Measurements from ENCODE around the gene IQGAP1. TPM values are rescaled to one million over a fixed set of nuclear protein-coding genes. Genes with fewer than 3 reads are reported as not detected.

The IQGAP1 gene
- total and polyA plus RNA-seq, 9 of the 15 experiments (the other 6 are each of a cell fraction or from before 2014, with no cell fraction given): 37.6 to 143 (median 77.7) TPM

- peaks cover 0 to 8% of the 10 kb centered on the region in 2 experiments; a peak in 3 of 5 replicates for H3K4me1 ChIP-seq (replicated peaks in 1 of 2; ENCODE audit: control insufficient read depth in 2 of 2, insufficient read depth in 2 of 2, low read length in 2 of 2)
- DNase-seq (ENCODE audit: extremely low read depth in 1 of 4, low spot score in 3 of 4) (no peak), FAIRE-seq (no peak), ATAC-seq (no peak)
- WGBS (ENCODE audit: insufficient coverage, low coverage, missing lambda C conversion rate): 73% methylated on average over 4 of the region's 4 CpGs
- BruUV-seq (replicated peaks): no TSS peak
- H3K36me3 ChIP-seq (ENCODE audit: control insufficient read depth, insufficient read depth, low read length): no peaks in the 10 kb centered on the region
- no peak overlapping the region for H3K4me2 ChIP-seq (ENCODE audit: insufficient read depth, low read length)
- in situ Hi-C loops (cut with MboI): no loop called here
- POLR2A ChIA-PET: interaction anchor here (0.5 to 2.6 kb wide), 5 partner anchors 11 to 397 kb away, joined by 3 to 15 read pairs (median 3); no protein-coding TSS in a partner anchor
- no peak overlapping the region for H3K9ac ChIP-seq (ENCODE audit: insufficient read depth in 1 of 2, low read depth in 2 of 2, low read length in 2 of 2)
- H3K27ac ChIP-seq (ENCODE audit: extremely low read depth, low read depth, low read length): no peak overlapping the region
- no peak overlapping the region for H3K4me3 ChIP-seq
- H3K27me3 ChIP-seq (ENCODE audit: control insufficient read depth in 2 of 2, insufficient read depth in 2 of 2, low read length in 2 of 2): no peaks in the 10 kb centered on the region
- H4K20me1 ChIP-seq (replicated peaks; ENCODE audit: control insufficient read depth, insufficient read depth, low read length): no peaks in the 10 kb centered on the region
- no peaks in the 10 kb centered on the region for H3K9me3 ChIP-seq (replicated peaks; ENCODE audit: control insufficient read depth, insufficient read depth, low read depth, low read length)
- CTCF ChIA-PET (ENCODE audit: low intra/inter-chr PET ratio): interaction anchor here (0.7 kb wide), 2 partner anchors 59 to 104 kb away, joined by 3 read pairs; no protein-coding TSS in a partner anchor
- no peaks in the 10 kb centered on the region for H3K9me1 ChIP-seq (ENCODE audit: control insufficient read depth, insufficient read depth, low read length)
- intact Hi-C loops (cut with micrococcal nuclease): no loop called here
- H2AFZ ChIP-seq (ENCODE audit: low read depth, low read length): no peak overlapping the region
- peaks cover 22% of the 10 kb centered on the region for H3K79me2 ChIP-seq (ENCODE audit: control insufficient read depth, insufficient read depth, low read length)
- TF ChIP-seq HMG20B (CRISPR knock-in tag; IDR thresholded peaks at IDR 0.05) (no peak), REST (IDR thresholded peaks at IDR 0.05; ENCODE audit: borderline replicate concordance) (no peak), REST (CRISPR knock-in tag; IDR thresholded peaks at IDR 0.05; ENCODE audit: low read depth) (no peak), ZNF512 (tag; IDR thresholded peaks at IDR 0.05) (no peak), MITF (IDR thresholded peaks at IDR 0.05) (no peak), ZNF518B (CRISPR knock-in tag; IDR thresholded peaks at IDR 0.05) (no peak)
Measured at GRCh38 chr15:90423801-90424319, 35.8 kb downstream of the IQGAP1 start.
